ENCODE data around the gene IFTAP.

GRCh38 chr11:36558571-36559413 is 35.5 kb upstream of the IFTAP start:
- TF ChIP-seq CTCF (IDR thresholded peaks at IDR 0.05; ENCODE audit: poor library complexity) (no peak), EZH2phosphoT487 (IDR thresholded peaks at IDR 0.05; ENCODE audit: low read depth, severe bottlenecking, unreplicated experiment) (no peak)
